Measurements from ENCODE around the gene FARS2.
"Not testable (repeated sequence)": the region's sequence is repeated elsewhere in the genome, so short reads cannot be mapped to it uniquely, and the experiment has no call there.

FARS2 gene

GRCh38 chr6:5540370-5540769, 279.1 kb downstream of the FARS2 start:
- no peak for DNase-seq (ENCODE audit: low read depth)

DNA sequence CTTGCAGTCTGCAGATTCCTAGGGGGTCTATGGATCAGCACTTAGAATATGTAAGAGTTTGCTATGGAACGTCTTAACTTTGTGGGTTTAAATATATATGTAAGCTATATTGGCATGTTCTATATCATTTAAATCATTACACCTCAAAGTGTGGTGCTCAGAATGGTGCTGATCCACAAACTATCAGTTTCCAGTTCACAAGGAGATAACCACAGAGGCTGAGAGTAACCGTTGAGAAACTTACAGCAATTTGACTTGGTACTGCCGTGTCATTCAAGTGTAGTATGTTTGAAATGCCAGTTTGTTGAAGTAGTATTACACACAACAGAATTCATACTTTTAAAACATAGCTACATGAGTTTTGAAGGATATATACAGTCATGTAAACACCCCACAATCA, 279.7 kb downstream of the FARS2 start:
- DNase-seq (ENCODE audit: low read depth), result no peak

DNA sequence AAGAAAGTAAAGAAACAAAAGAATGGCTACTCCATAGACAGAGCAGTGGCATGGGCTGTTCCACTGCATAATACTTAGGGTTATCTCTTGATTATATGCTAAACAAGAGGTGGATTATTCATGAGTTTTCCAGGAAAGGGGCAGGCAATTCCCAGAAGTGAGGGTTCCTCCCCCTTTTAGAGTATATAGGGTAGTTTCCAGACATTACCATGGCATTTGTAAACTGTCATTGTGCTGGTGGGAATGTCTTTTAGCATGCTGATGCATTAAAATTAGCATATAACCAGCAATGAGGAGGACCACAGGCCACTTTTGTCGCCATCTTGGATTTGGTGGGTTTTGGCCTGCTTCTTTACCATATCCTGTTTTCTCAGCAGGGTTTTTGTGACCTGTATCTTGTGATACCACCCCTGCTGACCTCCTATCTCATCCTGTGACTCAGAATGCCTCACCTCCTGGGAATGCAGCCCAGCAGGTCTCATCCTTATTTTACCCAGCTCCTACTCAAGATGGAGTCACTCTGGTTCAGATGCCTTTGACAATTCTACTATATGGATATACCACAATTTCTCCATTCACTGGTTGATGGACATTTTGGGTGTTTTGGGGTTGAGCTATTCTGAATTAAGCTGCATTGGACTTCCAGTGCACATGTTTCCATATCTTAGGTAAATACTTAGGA, 280.6 kb downstream of the FARS2 start:
- no peak for DNase-seq (ENCODE audit: low read depth)

DNA sequence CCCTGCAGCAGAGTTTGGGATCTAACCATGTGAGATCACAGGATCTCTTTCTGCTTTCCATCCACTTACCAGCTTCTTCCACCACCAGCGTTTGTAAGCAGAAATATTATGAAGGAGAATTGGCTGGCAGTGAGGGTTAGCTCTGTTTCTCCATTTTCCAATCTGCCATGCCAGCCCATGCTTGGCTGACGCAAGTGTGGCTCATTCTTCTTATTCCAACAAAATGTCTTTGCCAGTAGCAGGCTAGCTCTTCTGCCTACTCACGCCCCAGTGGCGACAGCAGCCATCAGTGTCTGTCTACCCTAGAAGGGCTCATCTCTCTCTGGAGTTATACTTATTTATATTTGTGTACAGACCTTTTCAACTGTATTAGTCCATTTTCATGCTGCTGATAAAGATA, 286.2 kb downstream of the FARS2 start:
- DNase-seq (ENCODE audit: low read depth), result no peak

- DNase-seq (ENCODE audit: low read depth), result no peak
Observed at GRCh38 chr6:5550631-5551030, 289.3 kb downstream of the FARS2 start.

GRCh38 chr6:5552243-5552642, 290.9 kb downstream of the FARS2 start:
- DNase-seq (ENCODE audit: low read depth), result no peak

DNA sequence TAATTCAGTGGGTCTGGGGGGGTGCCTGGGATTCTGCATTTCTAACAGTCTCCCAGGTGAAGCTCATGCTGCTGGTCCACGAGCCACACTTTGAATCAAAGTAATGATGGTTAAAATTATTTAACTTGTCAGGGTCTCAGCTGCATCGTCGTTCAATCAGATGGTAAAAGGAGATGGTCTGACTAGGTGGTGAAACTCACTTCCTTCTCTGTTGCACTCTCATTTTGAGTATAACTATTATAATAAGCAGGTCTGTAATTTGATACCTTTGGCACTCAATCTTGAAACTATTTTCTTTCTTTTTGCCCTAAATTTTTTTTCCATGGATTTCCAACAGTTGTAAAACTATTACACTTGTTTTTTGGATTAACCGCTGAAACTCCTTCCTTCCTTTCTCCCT, 292.5 kb downstream of the FARS2 start:
- DNase-seq (ENCODE audit: low read depth), result no peak

GRCh38 chr6:5554226-5554625, 292.9 kb downstream of the FARS2 start:
- no peak for DNase-seq (ENCODE audit: low read depth)

DNA sequence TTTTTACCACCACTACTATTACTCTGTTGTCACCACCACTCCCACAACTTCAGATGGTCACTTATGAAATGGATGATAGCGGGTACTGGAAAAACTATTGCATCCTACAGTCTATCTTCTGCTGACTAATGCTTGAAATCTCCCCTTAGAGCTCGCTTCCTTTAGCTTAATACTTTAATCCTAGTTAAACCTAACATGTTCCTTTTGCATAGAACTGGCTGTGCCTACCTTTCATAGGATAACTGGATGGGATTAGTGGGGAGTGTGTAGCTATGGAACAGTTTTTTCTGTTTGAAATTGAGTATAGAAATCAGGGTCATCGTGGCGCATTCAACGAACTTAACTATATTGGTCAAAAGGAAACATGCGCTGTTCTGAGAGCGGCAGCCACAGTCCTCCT, 294.7 kb downstream of the FARS2 start:
- DNase-seq (ENCODE audit: low read depth), result no peak

DNA sequence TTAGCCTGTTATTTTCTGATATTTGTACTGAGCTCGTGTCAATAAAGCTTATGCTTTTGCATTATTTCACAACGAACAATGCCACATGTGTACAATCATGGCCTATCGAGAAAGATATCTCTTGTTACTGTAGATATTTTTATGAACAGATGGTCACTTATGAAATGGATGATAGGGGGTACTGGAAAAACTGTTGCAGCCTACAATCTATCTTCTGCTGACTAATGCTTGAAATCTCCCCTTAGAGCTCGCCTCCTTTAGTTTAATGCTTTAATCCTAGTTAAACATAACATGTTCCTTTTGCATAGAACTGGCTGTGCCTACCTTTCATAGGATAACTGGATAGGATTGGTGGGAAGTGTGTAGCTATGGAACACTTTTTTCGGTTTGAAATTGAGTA, 296.2 kb downstream of the FARS2 start:
- DNase-seq (ENCODE audit: low read depth), result no peak

- no peak for DNase-seq (ENCODE audit: low read depth)
Observed at GRCh38 chr6:5559651-5560050, 298.3 kb downstream of the FARS2 start.

DNA sequence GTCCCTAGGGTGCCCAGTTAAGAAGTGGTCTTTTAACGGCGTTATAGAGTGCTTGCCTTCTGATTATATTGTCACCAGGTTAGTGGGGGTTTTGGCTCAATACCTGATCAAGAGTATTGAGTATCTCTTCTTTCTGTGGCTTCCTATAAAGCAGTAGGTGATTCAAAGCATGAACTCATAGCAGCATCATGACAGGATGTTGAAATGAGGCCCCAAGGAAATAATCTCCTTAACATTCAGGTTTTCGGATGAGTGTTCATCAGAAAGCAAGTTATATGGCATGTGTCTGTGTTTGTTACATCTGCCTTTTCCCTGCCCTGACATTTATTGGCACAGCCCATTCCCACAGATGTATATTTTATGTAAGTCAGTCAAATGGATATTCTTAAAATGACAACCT, 301.0 kb downstream of the FARS2 start:
- no peak for DNase-seq (ENCODE audit: low read depth)

- no peak for DNase-seq (ENCODE audit: low read depth)
Observed at GRCh38 chr6:5563086-5563485, 301.8 kb downstream of the FARS2 start.

DNA sequence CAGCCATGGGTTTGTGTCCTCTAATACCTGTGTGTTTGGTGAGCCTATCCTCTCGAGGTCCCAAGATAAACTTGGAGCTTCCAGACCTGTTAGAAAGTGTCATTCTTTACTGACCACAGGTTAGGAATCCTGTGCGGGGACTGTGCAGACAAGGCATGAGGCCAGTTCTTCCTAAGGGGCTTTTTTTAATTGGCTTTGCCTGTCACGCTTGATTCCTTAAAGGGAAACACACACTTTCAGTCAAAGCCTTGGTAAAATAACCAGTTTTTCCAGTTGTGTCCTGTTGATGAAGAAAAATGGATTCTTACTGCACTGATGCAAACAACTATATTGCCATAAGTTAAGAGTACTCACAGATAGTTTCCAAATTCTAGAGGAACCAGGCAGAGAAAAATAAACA, 303.4 kb downstream of the FARS2 start:
- not testable (repeated sequence) for DNase-seq (ENCODE audit: low read depth)

GRCh38 chr6:5565971-5566370, 304.7 kb downstream of the FARS2 start:
- DNase-seq (ENCODE audit: low read depth), result no peak

DNA sequence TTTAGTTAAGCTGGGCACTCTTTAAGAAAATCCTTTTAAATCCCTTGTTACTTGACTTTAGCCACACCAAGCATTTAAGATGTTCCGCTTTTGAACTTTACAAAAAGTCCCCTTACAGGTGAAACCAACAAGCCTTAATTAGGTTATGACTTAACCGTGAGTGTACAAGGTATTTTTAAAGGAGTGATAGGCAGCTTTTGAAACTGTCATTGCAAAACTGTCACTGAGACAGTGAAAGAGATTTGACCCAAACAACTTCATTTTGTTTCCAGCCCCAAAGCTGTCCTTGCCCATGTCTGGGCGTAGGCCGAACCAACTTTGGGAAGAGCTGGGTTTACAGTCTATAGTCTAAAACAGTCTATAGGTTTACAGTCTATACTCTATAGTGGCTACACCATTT, 305.4 kb downstream of the FARS2 start:
- no peak for DNase-seq (ENCODE audit: low read depth)

DNA sequence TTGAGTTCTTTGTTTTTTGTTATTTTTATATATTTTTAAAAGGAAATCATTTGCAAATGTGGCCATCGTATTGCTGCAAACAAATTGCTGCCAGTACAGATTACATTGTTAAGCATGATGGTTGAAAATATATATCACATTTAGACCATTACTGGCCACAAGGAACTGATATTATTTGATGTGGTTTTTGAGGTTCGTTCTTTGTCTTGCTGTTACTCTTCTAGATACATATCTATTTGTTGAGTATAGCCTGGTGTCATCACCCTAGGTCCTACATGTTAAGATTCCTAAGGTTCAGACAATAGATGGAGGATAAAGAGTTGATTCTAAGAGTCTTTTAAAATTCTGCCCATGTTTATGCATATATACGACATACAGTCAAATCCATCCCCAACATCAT, 306.0 kb downstream of the FARS2 start:
- no peak for DNase-seq (ENCODE audit: low read depth)

DNA sequence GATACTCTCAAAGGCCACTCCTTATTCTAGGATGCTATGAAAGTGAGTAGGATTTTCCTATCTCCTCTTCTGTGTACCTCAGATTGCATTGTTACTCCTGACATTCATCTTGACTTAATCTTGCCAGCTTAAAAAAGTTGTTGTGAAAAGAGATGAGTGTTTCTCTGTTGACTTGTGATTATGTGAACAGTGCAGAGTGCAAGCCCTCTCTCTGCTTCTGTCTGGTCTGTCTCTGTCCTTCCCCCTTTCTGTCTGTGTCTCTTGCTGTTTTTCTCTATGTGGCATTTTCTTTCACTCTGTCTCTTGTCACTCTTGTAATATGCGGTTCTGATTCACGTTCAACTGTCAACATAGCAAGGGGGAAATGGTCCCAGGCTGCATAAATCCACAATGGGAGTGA, 306.6 kb downstream of the FARS2 start:
- DNase-seq (ENCODE audit: low read depth), result no peak

- DNase-seq (ENCODE audit: low read depth), result no peak
Observed at GRCh38 chr6:5569491-5569890, 308.2 kb downstream of the FARS2 start.

DNA sequence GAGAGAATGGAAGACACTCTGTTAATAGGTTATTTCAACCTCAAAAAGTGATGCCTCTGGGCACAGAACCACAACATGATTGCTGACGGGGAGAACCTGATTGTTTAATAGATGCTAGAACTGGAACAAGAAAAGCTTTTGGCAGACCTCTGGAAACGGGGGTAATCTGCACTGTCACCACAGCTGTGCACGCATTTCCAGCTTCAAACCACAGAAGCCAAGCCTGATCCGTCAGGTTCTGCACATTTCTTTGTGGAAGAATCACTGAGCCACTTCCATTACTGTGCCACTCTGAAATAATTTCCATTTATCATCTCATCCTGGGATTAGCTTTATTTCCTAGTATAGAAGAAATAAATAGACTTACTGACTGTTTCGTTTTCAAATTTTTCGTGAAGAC, 309.3 kb downstream of the FARS2 start:
- no peak for DNase-seq (ENCODE audit: low read depth)

DNA sequence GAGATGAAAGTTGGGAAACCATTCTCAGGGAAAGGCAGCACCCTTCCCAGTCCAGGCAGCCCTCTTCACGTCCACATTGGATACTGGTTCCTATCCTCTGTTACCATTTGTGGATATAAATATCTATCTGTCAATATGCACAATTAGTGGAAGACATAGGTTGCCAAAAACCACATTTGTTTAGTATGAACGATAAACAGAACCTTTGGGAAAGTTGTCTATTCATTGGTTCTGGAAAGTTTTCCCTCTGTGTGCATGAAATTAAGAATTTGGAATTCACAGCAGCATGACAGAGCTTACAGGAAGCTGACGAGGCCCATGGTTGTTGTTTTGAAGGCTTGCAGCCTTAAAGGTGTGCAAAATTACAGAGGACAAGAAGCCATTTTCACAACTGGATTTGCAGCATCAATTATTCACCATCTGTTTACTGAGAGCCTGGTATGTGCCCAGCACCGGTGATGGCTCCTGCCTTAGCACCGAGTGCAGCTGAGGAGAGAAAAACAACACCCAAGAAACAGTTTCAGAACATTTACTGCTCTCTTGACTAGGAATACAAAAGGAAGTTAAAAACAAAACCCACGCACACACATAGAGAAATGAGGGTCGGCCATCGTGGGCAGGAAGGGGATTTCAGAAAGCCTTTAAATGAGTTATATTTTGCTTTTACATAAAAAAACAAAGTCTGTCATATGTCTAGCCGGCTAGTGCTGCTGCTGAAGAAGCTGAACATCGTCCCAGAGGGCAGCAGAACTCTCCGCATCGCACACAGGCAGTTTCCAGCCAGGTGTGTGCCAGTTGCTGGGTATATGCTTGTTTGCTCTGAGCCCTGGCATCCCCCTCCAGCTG, 319.6 kb downstream of the FARS2 start:
- no peak for DNase-seq (ENCODE audit: low read depth)

DNA sequence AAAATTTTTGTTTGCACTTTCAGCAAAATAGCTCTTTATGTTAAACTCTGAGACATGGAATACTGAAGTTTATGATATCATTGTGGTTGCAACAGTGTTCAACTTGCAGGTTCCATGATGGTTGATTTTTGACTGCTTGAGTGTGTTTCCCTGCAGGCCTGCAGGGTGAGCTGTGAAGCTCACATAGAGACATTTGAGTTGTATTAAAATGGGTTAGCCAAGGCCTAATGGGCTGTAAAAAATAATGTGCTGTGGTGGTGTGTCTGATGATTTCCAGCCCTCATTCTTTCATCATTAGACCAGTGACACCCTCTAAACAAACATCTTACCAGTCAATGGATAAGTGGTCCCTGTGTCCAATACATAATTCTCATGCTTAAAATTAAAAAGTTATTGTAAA, 321.4 kb downstream of the FARS2 start:
- DNase-seq (ENCODE audit: low read depth), result no peak

GRCh38 chr6:5583528-5583927, 322.2 kb downstream of the FARS2 start:
- no peak for DNase-seq (ENCODE audit: low read depth)

GRCh38 chr6:5584078-5584482, 322.8 kb downstream of the FARS2 start:
- no peak for DNase-seq (ENCODE audit: low read depth)

Measured in T follicular helper cell (primary cell).